Measurements from ENCODE around the gene CACNB3. TPM values are rescaled to one million over a fixed set of nuclear protein-coding genes. Genes with fewer than 3 reads are reported as not detected.
A peak's percentile ranks its signal among the peaks of the same experiment; 100 is the strongest.

CACNB3 gene
- total and polyA plus RNA-seq, 11 donors = 3.2 to 11.2 (median 5.3) TPM

DNA sequence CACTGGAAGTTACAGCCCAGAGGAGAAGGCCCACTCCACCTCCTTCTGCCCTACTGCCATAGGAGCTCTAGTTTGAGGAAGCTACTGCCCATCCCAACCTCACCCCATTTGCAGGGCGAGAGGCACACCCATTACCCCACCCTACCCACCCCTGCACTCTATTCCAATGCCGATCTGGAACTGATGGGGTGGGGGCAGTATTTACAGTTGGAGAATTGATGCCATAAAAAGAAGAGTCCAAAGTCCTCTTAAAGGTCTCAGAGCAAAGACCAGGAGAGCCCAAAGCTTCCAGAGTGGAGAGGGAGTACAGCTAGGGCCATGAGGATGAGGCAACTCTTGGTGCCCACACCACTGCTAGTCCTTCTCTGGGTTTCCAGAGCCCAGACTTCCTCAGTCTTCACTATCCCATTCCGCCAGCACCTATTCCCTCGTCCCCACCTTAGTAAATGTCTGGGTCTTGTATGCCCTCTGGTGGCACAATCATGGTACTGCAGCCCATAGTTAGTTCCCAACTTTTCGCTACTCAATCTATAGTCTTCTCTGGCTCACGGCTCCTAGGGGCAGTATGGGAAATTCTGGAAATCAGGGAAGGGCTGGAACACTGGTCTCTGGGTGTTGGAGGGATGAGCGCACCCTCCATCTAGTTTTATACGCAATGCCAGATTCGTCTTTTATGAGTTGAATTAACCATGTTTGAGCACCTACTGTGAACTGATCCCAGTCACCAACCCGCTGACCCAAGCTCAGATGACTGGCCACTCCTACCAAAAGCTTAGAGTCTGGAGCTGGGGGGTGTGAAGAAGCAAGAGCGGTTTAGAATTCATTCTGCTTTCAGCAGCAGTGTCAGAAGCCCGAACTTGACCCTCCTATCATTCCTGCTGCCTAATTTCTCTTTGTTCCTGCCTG is 22.5 kb upstream of the CACNB3 start:
- TF ChIP-seq POLR2A (IDR thresholded peaks at IDR 0.05) = no peak
- TF ChIP-seq, protein P1, sequence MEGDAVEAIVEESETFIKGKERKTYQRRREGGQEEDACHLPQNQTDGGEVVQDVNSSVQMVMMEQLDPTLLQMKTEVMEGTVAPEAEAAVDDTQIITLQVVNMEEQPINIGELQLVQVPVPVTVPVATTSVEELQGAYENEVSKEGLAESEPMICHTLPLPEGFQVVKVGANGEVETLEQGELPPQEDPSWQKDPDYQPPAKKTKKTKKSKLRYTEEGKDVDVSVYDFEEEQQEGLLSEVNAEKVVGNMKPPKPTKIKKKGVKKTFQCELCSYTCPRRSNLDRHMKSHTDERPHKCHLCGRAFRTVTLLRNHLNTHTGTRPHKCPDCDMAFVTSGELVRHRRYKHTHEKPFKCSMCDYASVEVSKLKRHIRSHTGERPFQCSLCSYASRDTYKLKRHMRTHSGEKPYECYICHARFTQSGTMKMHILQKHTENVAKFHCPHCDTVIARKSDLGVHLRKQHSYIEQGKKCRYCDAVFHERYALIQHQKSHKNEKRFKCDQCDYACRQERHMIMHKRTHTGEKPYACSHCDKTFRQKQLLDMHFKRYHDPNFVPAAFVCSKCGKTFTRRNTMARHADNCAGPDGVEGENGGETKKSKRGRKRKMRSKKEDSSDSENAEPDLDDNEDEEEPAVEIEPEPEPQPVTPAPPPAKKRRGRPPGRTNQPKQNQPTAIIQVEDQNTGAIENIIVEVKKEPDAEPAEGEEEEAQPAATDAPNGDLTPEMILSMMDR (IDR thresholded peaks at IDR 0.05) = peak; percentile 85 to 97 (median 95)
- WGBS, 4 donors = 20 to 22% (median 21%) methylated on average over 12 of the region's 12 CpGs
- Histone ChIP-seq H3K4me1 (peaks cover 0 to 7% (median 1%) of the 10 kb centered on the region in 12 donors), H3K9me3 (no peaks in the 10 kb centered on the region), H3K27ac (no peak overlapping the region), H3K4me3 (no peak overlapping the region), H3K27me3 (peaks cover 0 to 9% (median 0%) of the 10 kb centered on the region in 9 donors), H3K36me3 (no peaks in the 10 kb centered on the region)
- intact Hi-C loops (cut with DNase I) = loop anchor here (1.0 to 2.0 kb wide), 3 partner anchors 41 to 43 kb away; no protein-coding TSS in a partner anchor
- peak; percentile 82 to 90 (median 90) for ATAC-seq
- DNase-seq = peak in 3 of 5 donors; percentile 53 to 64 (median 63)

DNA sequence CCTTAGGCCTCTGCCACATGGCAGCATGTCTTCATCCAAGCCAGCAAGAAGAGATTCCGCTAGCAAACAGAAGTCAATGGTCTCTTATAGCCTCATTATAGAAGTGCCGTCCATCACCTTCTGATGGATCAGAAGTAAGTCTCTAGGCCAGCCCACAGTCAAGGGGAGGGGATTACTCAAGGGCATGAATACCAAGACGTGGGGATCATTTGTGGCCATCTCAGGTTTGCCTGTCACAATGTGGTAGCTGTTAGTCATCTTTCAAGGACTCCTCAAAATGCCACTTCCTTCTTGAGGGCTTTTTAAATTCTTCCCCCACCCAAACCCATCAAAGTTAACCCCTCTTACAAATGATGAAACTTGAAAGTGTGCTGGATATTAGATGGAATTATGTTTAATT is 21.3 kb upstream of the CACNB3 start:
- DNase-seq (no peak), ATAC-seq (no peak)
- 75 to 81% (median 79%) methylated on average over 3 of the region's 3 CpGs for WGBS, 4 donors

DNA sequence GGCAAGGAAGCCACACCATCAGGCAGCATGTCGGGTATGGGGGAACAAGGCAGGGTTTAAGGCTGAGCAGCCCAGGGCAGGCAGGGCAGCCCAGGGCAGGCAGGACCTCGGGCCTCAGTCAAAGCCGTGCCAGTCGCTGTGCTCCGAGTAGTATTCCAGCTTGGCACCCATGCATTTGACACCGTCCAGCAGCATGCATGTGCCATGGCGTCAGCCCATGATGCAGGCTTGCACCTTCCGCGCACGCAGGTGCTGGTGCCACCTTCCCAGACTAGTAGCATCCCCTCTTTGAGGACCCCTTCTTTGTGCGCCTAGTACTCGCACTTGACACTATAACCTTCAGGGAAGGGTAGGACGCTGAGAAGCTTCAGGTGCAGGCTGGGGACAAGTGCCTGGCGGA is 17.8 kb upstream of the CACNB3 start:
- Histone ChIP-seq H3K9me3 (no peaks in the 10 kb centered on the region), H3K27ac (no peak overlapping the region), H3K4me3 (no peak overlapping the region), H3K27me3 (peaks cover 0 to 9% (median 0%) of the 10 kb centered on the region in 9 donors), H3K4me1 (peaks cover 0 to 6% (median 1%) of the 10 kb centered on the region in 12 donors), H3K36me3 (no peaks in the 10 kb centered on the region)
- no peak for DNase-seq
- TF ChIP-seq POLR2A (IDR thresholded peaks at IDR 0.05) = no peak
- TF ChIP-seq, protein P1 (IDR thresholded peaks at IDR 0.05) = no peak
- intact Hi-C loops (cut with DNase I) = no loop called here
- WGBS, 4 donors = 88 to 93% (median 92%) methylated on average over 8 to 14 of the region's 14 CpGs
- no peak for ATAC-seq

More for the DNA sequence above, 21.3 kb upstream of the CACNB3 start:
- Histone ChIP-seq H3K4me1 (peaks cover 0 to 7% (median 1%) of the 10 kb centered on the region in 12 donors), H3K9me3 (no peaks in the 10 kb centered on the region), H3K36me3 (no peaks in the 10 kb centered on the region), H3K27ac (no peak overlapping the region), H3K27me3 (peaks cover 0 to 9% (median 0%) of the 10 kb centered on the region in 9 donors), H3K4me3 (no peak overlapping the region)
- no peak for TF ChIP-seq POLR2A (IDR thresholded peaks at IDR 0.05)
- TF ChIP-seq, protein P1 (IDR thresholded peaks at IDR 0.05) = no peak
- intact Hi-C loops (cut with DNase I) = loop anchor here in 5 of 10 donors (1.0 to 2.0 kb wide), 2 partner anchors 44 kb away; no protein-coding TSS in a partner anchor

DNA sequence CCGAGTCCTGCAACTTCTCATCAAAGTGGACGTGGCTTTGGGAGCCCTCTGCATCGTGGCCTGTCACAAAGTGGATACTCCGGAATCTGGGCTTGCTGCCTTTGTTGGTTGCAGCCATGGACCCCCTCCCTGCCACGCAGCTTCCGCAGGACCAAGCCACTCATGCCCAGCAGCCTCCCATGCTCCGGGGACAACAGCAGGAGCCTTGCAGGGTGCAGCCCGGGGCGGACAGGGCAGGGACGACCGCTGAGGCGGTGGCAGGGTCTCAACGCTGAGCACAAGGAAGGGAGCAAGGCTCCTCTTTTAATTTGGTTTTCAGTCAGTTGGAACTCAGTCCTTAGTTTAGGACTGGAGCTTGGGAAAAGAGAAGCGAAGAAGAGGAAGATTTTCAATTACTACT is 17.3 kb upstream of the CACNB3 start:
- H3K27ac ChIP-seq = no peak overlapping the region
- TF ChIP-seq, protein P1 (IDR thresholded peaks at IDR 0.05) = no peak
- H3K9me3 ChIP-seq = no peaks in the 10 kb centered on the region
- H3K27me3 ChIP-seq = peaks cover 0 to 9% (median 0%) of the 10 kb centered on the region in 9 donors
- no peaks in the 10 kb centered on the region for H3K36me3 ChIP-seq
- peaks cover 0 to 2% (median 0%) of the 10 kb centered on the region in 12 donors for H3K4me1 ChIP-seq
- intact Hi-C loops (cut with DNase I) = no loop called here
- 78 to 86% (median 79%) methylated on average over 11 to 14 of the region's 14 CpGs for WGBS, 4 donors
- no peak overlapping the region for H3K4me3 ChIP-seq
- ATAC-seq = peak in 1 of 4 donors; percentile 15
- DNase-seq = no peak

Measured in heart left ventricle (tissue), 16 donors.